Measurements from ENCODE around the gene ALPP.
"Not testable (repeated sequence)": the region's sequence is repeated elsewhere in the genome, so short reads cannot be mapped to it uniquely, and the experiment has no call there.

- TF ChIP-seq AEBP2 (tag by site-specific recombination; IDR thresholded peaks at IDR 0.05; ENCODE audit: borderline replicate concordance); MEIS1 (CRISPR knock-in tag; IDR thresholded peaks at IDR 0.05; ENCODE audit: borderline replicate concordance); TCF7L2 (IDR thresholded peaks at IDR 0.05; ENCODE audit: borderline replicate concordance, low read depth, low read length); ZNF16 (tag by site-specific recombination; IDR thresholded peaks at IDR 0.05; ENCODE audit: low read depth); GLI4 (tag by site-specific recombination; IDR thresholded peaks at IDR 0.05); CTCF (tag by site-specific recombination; IDR thresholded peaks at IDR 0.05): not testable (repeated sequence)
Measured at GRCh38 chr2:232363064-232363783, 15.3 kb upstream of the ALPP start.

Data from HEK293 (cell line).